H1 (cell line): ENCODE measurements around the gene PHLPP2. TPM values are rescaled to one million over a fixed set of nuclear protein-coding genes. Genes with fewer than 3 reads are reported as not detected.

Source experiments
- polyA plus RNA-seq, 7 experiments: library from polyadenylated mRNA; depleted of rRNA in 3 of 7; stranded (reverse) in 5 of 7; unstranded in 2 of 7; fragments of >200 nt in 5 of 7; fragments of 200-250 nt in 2 of 7; gene quantifications; 1 replicate in 5 of 7; 2 replicates in 1 of 7; 4 replicates in 1 of 7; pipeline versions ENCODE4 v1.2.1 to v1.2.3, GENCODE V29; 2011 to 2013; ENCODE audit warnings: missing spikeins in 2 of 7, mixed read lengths in 2 of 7
- total RNA-seq: library from RNA; stranded (reverse); fragmentation: NEBNext Ultra II Directional; extraction: Animal tissue kit (Norgen Biotek cat#: 25700); gene quantifications from 2 replicates; pipeline ENCODE4 v1.2.1, GENCODE V29; 2021
- TF ChIP-seq, protein P1 (sequence below): fragments of 300-600 bp; sonication (generic); IDR thresholded peaks from 2 replicates; pipeline ENCODE4 v1.7.1; 2012; ENCODE audit warnings: low read length, moderate library complexity, mild to moderate bottlenecking, inconsistent platforms; ENCODE audit not compliant: insufficient replicate concordance

Gene PHLPP2
- total and polyA plus RNA-seq, 2 of the 8 experiments (the other 6 are each of a cell fraction or from before 2014, with no cell fraction given): 7.3 to 12.9 TPM

DNA sequence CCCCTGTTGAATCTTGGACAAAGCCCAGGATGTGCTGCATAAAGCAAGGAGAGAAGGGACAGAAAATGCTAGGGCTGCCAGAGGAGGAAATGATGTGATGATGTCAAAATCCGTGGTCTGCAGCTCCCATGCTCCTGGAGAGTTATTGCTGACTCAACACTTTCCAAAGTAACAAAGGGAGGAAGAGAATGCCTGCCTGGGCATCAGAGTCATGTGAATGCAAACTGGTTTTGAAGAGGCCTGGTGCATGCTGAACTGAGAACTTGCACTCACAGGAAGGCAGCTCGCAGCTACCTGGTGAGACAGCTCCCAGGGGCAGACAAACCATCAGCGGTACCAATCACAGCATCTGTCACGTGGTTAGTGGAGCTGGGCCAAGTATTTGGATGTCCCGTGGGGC is 95.7 kb downstream of the PHLPP2 start (continued):
- TF ChIP-seq, protein P1, sequence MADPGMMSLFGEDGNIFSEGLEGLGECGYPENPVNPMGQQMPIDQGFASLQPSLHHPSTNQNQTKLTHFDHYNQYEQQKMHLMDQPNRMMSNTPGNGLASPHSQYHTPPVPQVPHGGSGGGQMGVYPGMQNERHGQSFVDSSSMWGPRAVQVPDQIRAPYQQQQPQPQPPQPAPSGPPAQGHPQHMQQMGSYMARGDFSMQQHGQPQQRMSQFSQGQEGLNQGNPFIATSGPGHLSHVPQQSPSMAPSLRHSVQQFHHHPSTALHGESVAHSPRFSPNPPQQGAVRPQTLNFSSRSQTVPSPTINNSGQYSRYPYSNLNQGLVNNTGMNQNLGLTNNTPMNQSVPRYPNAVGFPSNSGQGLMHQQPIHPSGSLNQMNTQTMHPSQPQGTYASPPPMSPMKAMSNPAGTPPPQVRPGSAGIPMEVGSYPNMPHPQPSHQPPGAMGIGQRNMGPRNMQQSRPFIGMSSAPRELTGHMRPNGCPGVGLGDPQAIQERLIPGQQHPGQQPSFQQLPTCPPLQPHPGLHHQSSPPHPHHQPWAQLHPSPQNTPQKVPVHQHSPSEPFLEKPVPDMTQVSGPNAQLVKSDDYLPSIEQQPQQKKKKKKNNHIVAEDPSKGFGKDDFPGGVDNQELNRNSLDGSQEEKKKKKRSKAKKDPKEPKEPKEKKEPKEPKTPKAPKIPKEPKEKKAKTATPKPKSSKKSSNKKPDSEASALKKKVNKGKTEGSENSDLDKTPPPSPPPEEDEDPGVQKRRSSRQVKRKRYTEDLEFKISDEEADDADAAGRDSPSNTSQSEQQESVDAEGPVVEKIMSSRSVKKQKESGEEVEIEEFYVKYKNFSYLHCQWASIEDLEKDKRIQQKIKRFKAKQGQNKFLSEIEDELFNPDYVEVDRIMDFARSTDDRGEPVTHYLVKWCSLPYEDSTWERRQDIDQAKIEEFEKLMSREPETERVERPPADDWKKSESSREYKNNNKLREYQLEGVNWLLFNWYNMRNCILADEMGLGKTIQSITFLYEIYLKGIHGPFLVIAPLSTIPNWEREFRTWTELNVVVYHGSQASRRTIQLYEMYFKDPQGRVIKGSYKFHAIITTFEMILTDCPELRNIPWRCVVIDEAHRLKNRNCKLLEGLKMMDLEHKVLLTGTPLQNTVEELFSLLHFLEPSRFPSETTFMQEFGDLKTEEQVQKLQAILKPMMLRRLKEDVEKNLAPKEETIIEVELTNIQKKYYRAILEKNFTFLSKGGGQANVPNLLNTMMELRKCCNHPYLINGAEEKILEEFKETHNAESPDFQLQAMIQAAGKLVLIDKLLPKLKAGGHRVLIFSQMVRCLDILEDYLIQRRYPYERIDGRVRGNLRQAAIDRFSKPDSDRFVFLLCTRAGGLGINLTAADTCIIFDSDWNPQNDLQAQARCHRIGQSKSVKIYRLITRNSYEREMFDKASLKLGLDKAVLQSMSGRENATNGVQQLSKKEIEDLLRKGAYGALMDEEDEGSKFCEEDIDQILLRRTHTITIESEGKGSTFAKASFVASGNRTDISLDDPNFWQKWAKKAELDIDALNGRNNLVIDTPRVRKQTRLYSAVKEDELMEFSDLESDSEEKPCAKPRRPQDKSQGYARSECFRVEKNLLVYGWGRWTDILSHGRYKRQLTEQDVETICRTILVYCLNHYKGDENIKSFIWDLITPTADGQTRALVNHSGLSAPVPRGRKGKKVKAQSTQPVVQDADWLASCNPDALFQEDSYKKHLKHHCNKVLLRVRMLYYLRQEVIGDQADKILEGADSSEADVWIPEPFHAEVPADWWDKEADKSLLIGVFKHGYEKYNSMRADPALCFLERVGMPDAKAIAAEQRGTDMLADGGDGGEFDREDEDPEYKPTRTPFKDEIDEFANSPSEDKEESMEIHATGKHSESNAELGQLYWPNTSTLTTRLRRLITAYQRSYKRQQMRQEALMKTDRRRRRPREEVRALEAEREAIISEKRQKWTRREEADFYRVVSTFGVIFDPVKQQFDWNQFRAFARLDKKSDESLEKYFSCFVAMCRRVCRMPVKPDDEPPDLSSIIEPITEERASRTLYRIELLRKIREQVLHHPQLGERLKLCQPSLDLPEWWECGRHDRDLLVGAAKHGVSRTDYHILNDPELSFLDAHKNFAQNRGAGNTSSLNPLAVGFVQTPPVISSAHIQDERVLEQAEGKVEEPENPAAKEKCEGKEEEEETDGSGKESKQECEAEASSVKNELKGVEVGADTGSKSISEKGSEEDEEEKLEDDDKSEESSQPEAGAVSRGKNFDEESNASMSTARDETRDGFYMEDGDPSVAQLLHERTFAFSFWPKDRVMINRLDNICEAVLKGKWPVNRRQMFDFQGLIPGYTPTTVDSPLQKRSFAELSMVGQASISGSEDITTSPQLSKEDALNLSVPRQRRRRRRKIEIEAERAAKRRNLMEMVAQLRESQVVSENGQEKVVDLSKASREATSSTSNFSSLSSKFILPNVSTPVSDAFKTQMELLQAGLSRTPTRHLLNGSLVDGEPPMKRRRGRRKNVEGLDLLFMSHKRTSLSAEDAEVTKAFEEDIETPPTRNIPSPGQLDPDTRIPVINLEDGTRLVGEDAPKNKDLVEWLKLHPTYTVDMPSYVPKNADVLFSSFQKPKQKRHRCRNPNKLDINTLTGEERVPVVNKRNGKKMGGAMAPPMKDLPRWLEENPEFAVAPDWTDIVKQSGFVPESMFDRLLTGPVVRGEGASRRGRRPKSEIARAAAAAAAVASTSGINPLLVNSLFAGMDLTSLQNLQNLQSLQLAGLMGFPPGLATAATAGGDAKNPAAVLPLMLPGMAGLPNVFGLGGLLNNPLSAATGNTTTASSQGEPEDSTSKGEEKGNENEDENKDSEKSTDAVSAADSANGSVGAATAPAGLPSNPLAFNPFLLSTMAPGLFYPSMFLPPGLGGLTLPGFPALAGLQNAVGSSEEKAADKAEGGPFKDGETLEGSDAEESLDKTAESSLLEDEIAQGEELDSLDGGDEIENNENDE: no peak
